Measurements from ENCODE around the gene CFAP100. TPM values are rescaled to one million over a fixed set of nuclear protein-coding genes. Genes with fewer than 3 reads are reported as not detected.

Gene CFAP100
- total RNA-seq, 4 donors from 2014 or later = 6.1 TPM; not detected in 3

DNA sequence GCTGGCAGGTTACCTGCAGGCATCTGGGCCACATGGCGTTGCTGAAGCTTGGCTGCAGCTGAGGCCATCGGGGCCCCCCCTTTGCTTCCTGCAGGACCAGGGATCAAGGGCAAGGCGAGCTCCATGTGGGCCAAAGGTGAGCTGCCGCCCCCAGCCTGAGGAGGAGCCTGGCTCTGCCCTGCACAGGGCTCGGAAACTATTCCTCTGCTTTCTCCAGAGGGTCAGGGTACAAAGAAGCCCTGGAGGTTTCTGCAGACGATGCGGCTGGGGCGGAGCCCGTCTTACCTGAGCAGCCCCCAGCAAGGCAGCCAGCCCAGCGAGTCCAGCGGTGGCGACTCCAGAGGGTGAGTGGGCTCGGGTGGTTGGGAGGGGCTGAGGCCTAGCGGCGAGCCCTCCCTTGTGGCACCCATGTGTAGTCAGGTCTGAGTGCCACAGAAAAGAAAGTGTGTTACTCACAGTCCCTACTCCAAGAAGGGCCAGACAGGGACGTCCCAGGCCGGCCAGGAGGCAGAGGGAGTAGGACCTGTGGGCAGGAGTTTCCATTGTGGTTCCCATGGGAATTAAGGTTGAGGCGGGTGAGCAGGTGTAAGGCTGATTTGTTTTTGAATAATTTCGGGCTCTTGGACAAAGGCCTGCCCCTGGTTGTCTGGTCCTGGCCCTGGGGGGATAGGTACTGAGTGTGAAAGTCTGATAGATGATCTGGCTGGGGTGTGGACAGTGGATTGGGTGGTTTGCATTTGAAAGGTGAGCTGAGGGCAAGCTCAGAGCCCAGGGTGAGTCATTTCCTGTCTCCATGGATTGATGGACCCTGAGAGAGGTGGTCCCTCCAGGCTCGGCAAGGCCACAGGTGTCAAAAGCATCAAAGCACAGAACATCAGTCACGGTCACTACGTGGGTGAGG lies 25.4 kb downstream of the CFAP100 start:
- TF ChIP-seq EP300 (IDR thresholded peaks at IDR 0.05) = no peak
- TF ChIP-seq POLR2A (IDR thresholded peaks at IDR 0.05) = no peak
- TF ChIP-seq, protein P1, sequence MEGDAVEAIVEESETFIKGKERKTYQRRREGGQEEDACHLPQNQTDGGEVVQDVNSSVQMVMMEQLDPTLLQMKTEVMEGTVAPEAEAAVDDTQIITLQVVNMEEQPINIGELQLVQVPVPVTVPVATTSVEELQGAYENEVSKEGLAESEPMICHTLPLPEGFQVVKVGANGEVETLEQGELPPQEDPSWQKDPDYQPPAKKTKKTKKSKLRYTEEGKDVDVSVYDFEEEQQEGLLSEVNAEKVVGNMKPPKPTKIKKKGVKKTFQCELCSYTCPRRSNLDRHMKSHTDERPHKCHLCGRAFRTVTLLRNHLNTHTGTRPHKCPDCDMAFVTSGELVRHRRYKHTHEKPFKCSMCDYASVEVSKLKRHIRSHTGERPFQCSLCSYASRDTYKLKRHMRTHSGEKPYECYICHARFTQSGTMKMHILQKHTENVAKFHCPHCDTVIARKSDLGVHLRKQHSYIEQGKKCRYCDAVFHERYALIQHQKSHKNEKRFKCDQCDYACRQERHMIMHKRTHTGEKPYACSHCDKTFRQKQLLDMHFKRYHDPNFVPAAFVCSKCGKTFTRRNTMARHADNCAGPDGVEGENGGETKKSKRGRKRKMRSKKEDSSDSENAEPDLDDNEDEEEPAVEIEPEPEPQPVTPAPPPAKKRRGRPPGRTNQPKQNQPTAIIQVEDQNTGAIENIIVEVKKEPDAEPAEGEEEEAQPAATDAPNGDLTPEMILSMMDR (IDR thresholded peaks at IDR 0.05) = no peak
- Histone ChIP-seq H3K27me3 (peaks cover 0 to 36% of the 10 kb centered on the region in 2 donors), H3K36me3 (peaks cover 0 to 12% (median 0%) of the 10 kb centered on the region in 3 donors), H3K27ac (no peak overlapping the region), H3K4me3 (no peak overlapping the region), H3K9me3 (peaks cover 0 to under 1% (median 0%) of the 10 kb centered on the region in 4 donors), H3K4me1 (no peaks in the 10 kb centered on the region)
- DNase-seq (ENCODE audit: low spot score in 2 of 2) = no peak
- WGBS, 2 donors = 76 to 80% methylated on average over 14 to 22 of the region's 22 CpGs

DNA sequence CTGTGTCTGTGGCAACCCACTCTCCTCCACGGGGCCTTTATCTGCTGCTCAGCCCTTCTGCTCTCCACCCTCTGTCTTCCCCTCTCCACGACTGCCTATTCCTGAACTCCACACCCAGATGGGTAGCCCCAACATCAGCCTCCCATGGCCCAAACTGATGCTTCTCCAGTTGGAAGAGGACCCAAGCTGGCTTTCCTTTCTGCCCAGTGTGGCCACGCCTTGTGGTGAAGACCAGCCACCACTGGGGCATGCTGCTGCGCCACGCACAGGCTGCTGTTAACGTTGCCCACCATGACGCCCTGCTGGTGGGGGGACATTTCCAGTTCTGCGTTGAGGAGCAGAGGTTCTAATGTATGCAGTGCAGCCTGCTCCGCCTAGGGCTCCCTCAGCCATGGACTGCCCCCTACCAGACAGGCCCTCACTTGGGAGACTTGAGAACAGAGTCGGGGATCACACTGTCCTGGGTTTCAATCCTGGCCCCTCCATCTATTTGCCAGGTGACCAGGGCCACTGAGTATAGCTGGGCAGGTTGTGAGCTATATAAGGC lies 26.9 kb downstream of the CFAP100 start:
- Histone ChIP-seq H3K36me3 (peaks cover 0 to 25% (median 0%) of the 10 kb centered on the region in 3 donors), H3K4me3 (no peak overlapping the region), H3K9me3 (peaks cover 0 to 15% (median 3%) of the 10 kb centered on the region in 4 donors), H3K4me1 (no peaks in the 10 kb centered on the region), H3K27me3 (peaks cover 0 to 22% of the 10 kb centered on the region in 2 donors), H3K27ac (no peak overlapping the region)
- TF ChIP-seq, protein P1 (IDR thresholded peaks at IDR 0.05) = no peak
- TF ChIP-seq POLR2A (IDR thresholded peaks at IDR 0.05) (no peak), EP300 (IDR thresholded peaks at IDR 0.05) (no peak)
- DNase-seq (ENCODE audit: low spot score in 2 of 2) = no peak
- 80 to 81% methylated on average over 10 of the region's 10 CpGs for WGBS, 2 donors

DNA sequence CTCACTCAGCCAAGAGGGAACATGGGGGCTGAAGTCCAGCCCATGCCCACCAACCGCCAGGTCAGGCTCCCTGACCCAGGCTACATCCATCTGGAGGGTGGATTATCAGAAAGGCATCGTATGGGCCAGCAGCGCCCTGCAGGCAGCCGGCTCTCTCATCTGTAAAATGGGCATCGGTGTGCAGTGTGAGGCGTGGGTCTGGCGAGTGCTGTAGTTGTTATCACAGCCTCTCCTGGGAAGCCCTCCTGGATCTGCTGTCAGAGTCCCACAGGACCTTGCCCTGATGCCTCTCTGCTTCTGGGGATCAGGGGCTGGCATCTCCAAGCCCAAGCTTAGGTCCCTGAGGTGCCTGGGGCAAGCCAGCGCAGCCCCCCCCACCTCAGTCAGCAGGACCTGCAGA lies 27.4 kb downstream of the CFAP100 start:
- H3K27me3 ChIP-seq = peaks cover 0 to 18% of the 10 kb centered on the region in 2 donors
- 93 to 100% methylated on average over 1 to 4 of the region's 8 CpGs for WGBS, 2 donors
- no peak overlapping the region for H3K27ac ChIP-seq
- H3K36me3 ChIP-seq = peaks cover 0 to 26% (median 0%) of the 10 kb centered on the region in 3 donors
- TF ChIP-seq EP300 (IDR thresholded peaks at IDR 0.05) = no peak
- TF ChIP-seq, protein P1 (IDR thresholded peaks at IDR 0.05) = no peak
- H3K4me3 ChIP-seq = no peak overlapping the region
- DNase-seq (ENCODE audit: low spot score in 2 of 2) = no peak
- H3K9me3 ChIP-seq = peaks cover 0 to 20% (median 3%) of the 10 kb centered on the region in 4 donors
- no peaks in the 10 kb centered on the region for H3K4me1 ChIP-seq

DNA sequence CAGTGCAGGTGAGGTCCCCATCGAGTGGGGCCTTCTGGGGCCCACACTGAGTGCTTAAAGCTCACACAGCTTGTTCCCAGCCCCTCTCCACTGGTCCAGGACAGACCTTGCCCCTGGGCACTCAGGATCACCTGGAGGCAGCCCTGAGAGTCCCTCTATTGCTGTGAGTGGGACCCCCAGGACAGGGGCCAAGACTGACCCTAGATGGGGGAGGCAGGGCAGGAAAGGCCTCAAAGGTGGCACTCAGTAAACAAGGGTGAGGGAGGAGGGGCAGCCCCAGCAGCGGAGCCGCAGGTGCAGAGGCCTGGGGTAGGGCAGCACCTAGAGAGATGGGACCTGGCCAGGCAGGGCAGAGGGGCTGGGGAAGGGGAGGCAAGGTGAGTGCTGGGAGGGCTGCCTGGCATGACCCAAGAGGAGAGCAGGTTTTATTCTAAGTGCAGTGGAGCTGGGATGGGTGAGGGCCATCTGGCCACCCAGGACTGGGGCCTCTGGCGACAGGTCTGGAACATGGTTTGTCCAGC lies 27.9 kb downstream of the CFAP100 start:
- DNase-seq (ENCODE audit: low spot score in 2 of 2) = no peak
- Histone ChIP-seq H3K27me3 (peaks cover 0 to 15% of the 10 kb centered on the region in 2 donors), H3K9me3 (peaks cover 0 to 25% (median 3%) of the 10 kb centered on the region in 4 donors), H3K27ac (no peak overlapping the region), H3K4me3 (no peak overlapping the region), H3K4me1 (no peaks in the 10 kb centered on the region), H3K36me3 (peaks cover 0 to 30% (median 0%) of the 10 kb centered on the region in 3 donors)
- no peak for TF ChIP-seq EP300 (IDR thresholded peaks at IDR 0.05)
- TF ChIP-seq POLR2A (IDR thresholded peaks at IDR 0.05) = no peak
- TF ChIP-seq, protein P1 (IDR thresholded peaks at IDR 0.05) = no peak
- 68 to 94% methylated on average over 3 to 4 of the region's 4 CpGs for WGBS, 2 donors

Measured in tibial nerve (tissue), 4 donors.